SKM-1 (cell line): ENCODE results near the gene HADHB.

Source experiments
- DNase-seq: peaks from one replicate; lab custom pipeline; 2025; ENCODE audit not compliant: unreplicated experiment; lab: John Stamatoyannopoulos, UW

HADHB gene

DNA sequence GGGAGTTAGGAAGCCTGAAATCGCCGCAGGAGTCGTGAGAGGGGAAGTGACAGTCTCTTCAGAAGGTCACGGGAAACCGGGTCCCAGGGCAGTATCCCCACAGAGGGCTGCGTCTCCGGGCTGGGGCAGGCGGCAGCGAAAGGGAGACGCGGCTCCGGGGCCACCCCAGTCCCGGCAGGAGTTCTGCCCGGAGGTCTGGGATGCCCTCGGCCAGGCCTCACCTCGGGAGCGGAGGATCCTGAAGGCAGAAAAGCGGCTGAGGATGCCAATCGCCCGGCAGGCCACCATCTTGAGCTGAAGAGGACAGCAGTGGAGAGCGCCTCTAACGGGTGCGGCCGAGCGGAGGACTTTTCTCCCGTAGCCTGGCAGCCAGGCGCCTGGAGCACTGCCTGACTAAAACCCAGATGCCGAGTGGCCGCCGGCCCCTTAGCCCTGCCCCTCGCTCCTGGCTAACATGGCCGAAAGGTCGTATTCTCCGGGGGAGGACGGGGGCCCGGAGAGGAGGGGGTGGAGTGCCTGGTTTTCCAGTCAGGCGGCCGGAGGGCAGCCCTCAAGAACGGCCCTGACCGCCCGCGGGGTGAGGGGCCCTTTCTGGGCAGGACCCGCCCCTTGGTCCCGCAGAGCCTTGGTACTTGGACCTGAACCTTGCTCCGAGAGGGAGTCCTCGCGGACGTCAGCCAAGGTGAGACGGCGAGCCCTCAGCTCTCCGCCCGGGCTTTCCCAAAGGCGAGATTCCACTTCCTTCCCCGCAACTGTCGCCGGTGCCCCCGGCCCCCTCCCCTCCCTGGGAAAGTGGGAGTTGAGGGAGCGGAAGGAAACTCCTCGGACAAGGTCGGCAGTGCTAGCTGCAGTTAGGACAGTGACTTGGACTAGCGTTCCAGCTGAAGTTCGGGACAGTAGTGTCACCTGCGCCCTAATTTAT lies at the start of gene HADHB, which contains the start of gene HADHA:
Gene HADHB (plus strand): TSS at position 631 of the 922 bp plus-strand sequence. CDS start 9,316 bp downstream, outside the sequence.
Gene HADHA (minus strand): TSS at position 324 of the 922 bp plus-strand sequence. CDS start 36 bp downstream, at position 288.
- DNase-seq = peak; percentile 90

DNA sequence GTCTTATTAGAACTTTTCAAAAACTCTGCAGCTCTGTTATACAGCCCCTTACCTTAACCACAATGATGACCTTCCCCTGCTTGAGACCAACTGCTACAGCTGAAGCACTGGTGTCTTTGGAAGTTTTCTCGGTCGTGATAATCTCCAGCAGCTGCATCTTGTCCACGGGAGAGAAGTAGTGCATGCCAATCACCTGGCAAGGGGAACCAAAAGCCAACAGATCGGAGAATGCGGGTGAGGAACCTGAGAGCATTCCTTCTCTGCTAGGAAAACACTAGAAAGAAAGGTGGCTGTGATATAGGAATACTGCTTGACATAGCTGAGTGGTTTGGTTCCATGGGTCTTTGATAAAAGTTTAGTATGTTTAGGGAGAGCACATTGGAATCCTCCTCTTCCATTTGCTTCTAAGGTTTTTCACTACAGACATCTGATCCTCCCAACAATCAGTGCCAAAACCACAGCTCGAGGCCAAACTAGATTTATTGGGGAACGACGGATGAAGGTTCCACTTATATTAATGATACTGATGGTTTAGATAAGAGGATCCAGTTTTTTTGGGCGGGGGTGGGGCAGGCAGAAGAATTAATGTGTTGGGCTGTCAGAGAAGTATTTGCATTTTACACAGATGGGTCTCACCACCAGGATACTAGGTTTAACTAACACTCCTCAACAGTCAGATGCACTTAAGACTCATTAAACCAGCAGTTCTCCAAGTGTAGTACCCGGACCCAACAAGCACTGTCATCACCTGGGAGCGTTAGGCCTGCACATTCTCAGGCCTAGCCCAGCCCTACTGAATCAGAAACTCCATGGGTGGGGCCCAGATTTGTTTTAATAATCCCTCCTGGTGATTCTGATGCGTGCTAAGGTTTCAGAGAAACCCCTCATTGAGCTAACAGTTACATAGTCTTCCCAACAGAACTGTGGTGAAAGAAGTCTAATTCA lies 49.4 kb upstream of the HADHB start:
- no peak for DNase-seq

DNA sequence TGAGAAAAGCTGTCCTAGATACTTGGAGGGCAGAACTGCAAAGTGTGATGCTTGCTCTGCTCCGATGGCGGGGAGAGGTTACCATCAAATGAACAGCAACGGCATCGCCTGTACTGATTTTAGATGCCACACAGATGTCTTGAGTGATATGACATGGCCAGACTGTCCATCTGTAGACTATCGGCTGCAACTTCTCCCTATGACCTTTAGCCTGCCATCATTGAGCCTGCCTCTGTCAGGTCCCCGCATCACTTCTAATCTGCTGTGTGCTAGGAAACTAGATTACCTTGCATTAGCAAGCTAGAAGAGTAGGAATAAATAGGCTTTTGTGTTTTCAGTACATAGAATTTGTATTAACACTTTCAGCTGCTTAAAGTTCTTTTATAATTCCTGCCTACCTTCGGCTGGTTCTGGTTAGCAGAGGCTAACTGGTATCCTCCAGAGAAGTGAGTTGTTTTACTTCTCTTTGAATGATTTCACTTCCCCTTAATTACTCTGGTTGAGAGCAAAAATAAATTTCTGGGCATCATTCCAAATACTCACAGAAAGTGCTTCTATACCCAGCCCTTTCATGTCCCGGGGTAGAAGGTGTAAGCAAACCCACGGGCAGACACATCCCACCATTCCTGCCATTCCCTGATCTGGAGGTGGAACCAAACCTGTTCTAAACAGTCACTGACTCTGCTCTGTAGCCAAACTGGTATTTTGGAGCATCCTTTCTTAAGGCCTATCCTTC lies 47.9 kb upstream of the HADHB start:
- DNase-seq = no peak

DNA sequence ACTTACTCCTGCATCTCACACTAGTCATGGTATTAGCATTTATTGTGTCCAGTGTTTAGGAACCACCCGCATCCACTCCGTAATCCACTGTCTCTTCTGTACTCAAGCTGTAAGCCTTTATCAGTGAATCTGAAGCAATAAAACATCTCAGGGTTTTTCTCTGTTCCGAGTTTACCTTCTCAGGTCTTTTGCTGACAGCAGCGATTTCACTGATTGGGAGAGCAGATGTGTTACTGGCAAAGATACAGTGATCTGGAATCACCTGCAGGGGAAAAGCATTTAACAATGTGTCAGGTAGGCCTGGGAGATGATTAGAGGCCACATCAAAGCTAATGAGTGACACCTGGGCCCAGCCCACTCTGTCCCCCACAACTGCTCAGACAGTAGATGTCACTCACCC lies 47.2 kb upstream of the HADHB start:
- no peak for DNase-seq

DNA sequence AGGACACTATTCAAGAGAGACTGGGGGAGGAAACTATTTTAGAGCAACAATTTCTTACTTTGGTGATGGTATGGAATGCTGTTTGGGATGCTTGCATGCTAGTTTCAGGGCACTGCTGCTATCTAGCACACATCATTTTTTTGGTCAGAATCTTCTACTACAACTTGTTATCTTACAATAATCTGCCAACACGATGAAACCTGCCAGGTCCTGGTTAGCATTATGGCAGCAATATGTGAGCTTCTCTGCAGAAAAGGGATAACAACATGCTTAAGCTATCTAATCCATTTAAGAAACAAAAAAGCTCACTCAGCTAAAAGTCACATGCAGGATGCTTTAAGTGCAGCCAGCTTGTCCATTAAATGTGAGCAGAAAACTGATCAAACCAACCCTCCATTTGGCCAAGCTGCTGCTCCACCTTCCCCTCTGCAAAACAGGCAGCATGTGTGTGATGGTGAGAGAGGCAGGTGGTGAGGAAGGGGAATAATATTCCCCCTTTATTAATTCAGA lies 41.7 kb upstream of the HADHB start:
- no peak for DNase-seq

DNA sequence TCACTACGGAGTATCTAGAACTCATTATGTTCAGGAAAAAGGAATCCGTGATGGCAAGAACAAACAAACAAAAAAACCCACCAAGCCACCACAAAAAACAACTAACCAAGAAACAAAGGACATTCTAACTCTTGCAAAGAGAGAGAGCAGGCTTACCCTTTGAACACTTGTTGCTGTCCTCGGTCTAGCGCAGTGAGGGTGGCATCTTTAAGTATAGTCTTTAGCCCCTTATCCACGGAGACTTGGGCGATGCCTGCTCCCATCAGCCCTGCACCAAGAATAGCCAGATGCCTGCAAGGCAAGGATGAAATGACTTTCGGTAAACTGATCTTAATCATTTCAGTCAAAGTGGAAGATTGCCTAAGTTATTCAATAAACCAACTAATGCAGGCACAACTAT lies 40.8 kb upstream of the HADHB start:
- DNase-seq = no peak

DNA sequence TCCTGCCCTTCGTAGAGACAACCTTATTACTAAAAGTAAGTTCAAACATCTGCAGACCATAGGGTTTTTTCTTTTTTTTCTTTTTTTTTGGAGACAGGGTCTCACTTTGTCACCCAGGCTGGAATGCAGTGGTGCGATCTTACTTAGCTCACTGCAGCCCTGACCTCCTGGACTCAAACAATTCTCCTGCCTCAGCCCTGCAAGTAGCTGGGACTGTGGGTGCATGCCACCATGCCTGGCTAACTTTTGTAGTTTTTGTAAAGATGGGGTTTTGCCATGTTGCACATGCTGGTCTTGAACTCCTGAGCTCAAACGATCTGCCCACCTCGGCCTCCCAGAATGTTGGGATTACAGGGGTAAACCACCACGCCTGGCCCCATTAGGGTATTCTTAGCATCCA lies 32.7 kb upstream of the HADHB start:
- DNase-seq = no peak

DNA sequence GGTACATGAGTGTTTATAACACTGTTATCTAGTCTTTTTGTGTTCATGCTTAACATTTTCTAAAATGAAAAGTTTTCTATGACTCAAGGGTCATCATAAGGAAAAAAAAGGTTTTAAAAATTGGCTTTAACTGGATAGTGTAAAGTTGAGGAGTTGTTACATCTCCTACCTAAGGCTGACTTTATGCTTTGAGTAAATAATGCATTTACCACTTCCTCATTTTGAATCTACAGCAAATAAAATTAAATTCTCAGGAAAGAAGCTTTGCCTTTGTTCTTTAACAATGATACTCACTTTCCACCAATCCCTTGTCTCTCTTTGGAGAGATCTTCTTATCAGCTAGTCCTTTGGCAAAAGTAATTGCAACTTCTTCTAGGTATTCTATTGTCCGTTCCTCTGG lies 30.0 kb upstream of the HADHB start:
- no peak for DNase-seq

DNA sequence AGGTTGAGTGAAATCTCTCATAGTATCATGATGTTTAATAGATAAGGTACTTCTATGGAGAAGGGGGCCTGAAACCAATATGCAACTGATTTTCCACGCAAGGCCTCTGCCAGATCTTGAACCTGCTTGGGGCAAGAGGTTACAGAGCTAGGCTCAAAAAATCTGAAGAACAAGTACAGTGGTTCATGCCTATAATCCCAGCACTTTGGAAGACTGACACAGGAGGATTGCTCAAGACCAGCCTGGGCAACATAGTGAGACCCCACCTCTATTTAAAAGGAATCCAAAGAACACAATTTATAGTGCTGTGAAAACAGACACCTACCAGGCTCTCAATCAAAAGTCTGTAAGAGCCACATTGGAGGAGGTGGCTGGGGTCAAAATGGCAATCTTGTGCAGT lies 28.9 kb upstream of the HADHB start:
- DNase-seq = no peak

DNA sequence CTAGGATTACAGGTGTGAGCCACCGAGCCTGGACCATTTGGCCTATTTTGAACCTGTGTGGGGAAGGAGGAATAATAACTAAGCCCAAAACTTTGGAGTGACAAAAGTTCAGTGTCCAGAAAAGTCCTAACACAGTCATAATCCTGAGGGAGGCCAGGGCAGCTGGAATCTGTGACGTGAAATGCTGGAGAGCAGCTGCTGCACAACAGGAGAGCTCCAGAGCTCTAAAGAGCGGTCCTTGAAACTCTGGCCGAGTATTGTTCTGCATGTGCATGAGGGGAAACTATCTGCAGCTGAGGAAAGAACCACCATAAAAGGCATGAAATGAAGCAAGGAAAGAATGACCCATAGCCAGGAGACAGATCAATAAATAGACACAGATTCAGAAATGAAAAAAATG lies 28.2 kb upstream of the HADHB start:
- no peak for DNase-seq

DNA sequence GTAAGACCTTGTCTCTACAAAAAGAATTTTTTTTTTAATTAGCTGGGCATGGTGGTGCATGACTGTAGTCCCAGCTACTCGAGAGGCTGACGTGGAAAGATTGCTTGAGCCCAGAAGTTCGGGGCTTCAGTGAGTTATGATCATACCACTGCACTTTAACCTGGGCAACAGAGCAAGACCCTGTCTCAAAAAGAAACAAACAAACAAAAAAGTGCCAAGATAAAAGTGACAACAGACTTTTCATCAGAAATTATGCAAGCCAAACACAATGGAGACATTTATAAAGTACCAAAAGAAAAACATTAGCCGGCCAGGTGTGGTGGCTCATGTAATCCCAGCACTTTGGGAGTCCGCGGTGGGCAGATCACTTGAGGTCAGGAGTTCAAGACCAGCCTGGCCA lies 27.0 kb upstream of the HADHB start:
- DNase-seq = no peak

DNA sequence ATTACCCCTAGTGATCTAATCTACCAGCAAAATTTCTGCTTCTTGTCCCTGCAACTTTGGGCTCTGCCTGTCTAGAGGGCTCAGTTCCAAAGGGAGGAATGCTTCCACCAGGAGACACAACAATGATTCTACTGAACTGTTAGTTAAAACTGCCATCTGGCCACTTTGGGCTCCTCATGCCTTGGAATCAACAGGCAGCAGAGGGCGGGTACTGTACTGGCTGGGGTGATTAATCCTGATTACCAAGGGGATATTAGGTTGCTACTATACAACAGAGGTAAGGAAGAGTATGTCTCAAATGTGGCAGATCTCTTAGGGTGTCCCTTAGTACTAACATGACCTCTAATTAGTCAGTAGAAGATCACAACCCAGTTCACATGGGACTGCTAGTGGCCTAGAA lies 21.7 kb upstream of the HADHB start:
- no peak for DNase-seq

DNA sequence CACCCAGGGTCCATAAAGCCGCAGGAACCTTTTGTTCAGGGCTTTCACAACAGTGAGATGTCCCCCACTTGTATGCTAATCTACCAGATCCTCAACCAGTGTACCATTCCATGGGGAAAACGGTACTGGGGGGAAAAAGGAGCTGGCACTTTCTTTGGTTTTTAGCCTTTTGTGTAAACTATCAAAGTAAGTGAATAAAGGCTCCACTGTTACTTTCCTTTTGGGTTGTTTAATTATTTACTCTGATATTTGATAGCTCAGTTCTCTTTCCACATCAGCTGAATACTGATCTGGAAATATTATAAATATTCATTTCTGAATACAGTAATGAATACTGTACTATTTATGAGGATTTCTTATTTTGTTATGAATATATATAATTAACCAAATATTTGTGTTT lies 20.6 kb upstream of the HADHB start:
- DNase-seq = no peak

DNA sequence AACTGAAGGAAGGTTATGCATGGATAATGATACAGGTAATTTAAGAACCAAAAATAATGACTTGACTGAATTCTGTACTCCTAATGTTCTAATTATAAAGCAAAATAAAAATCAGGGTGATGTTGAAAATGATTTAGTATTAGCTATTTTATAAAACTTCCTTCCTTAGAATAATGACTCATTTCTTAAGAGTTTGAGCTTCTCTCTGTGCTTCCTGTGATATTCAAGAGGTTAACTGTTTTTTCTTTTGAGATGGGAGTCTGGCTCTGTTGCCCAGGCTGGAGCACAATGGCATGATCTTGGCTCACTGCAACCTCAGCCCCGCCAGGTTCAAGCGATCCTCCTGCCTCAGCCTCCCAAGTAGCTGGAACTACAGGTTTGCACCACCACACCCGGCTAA lies 15.1 kb upstream of the HADHB start:
- no peak for DNase-seq

DNA sequence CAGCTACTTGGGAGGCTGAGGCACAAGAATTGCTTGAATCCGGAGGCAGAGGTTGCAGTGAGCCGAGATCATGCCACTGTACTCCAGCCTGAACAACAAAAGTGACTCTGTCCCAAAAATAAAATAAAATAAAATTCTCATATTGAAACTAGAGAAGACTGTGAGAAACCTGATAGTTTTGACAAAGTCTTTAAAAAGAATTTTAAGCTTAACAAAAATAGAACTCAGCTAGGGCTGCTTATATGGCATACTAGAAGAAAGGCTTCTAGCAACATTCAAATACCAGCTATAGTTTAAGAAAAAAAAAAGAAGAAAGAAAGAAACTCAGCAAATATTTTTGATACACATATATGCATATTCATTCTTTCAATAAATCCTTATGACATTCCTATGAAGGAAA lies 13.9 kb upstream of the HADHB start:
- no peak for DNase-seq

DNA sequence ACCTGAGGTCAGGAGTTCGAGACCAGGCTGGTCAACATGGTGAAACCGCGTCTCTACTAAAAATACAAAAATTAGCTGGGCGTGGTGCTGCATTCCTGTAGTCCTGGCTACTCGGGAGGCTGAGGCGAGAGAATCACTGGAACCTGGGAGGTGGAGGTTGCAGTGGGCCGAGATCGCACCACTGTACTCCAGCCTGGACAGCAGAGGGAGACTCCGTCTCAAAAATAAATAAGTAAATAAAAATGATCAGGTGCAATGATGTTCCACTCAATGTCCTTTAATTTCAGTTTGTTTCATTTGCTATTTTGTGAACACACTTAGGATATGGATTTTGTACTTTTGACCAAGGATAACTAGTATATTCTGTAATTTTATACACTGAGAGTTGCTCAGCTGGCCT lies 9.7 kb upstream of the HADHB start:
- DNase-seq = no peak

DNA sequence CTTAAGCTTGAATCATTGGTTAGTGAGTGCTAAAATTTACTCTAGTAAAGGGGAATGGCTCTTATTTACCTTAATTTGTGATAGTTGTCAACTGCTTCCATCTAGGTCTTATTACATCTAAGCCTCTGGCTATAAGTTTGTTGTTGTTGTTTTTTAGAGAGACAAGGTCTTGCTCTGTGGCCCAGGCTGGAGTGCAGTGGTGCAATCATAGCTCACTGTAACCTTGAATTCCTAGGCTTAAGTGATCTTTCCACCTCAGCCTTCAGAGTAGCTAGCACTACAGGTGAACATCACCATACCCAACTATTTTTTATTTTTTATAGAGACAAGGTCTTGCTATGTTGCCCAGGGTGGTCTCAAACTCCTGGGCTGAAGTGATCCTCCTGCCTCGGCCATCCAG lies 6.9 kb upstream of the HADHB start:
- DNase-seq = no peak

DNA sequence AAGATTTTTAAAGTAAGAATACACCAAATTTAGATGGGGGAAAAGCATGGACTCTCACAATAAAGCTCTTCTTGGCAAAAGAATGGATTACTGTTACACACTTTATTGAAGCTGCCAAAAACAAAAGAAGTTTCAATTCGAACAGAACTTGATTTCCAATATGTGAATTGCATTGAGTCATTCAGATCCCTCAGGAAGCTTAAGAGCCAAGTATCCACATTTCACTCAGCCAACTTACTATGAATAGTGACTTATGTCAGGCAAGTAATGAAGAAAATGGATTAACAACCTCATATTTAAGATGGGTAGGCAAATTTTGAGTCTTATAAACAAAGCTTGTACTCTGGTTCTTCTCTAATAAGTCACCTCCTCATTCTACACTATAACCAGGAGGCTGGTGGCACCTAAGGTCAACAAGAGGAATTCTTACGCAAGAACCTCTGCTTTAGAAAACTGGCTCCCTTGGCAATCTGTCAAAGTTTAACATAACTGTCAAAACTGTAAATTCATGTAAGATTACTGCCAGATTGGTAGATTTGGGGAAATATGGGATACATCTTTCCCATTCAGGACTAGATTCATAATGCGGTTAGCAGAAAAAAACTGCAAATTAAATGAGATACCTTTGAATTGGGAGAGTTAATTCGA lies 6.3 kb upstream of the HADHB start:
- DNase-seq = no peak

DNA sequence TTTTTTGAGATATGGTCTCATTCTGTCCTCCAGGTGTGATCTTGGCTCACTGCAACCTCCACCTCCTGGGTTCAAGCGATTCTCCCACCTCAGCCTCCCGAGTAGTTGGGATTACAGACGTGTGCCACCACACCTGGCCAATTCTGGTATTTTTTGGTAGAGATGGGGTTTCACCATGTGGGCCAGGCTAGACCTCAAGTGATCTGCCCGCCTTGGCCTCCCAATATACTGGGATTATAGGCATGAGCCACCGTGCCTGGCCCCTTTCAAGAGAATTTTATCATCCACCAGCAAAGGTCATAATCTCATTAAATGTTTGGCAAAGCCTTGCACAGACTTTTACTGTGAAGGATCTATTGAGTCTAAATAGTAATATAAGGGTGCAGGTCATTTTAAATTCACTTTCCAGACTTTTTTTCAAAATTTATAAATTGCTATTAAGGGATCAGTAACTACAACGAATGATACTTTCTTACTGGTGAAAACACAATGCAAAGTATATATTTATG lies 2.8 kb upstream of the HADHB start:
- DNase-seq = no peak
